ENCODE data around the gene RPP40. TPM values are rescaled to one million over a fixed set of nuclear protein-coding genes. Genes with fewer than 3 reads are reported as not detected.

The RPP40 gene
- polyA plus RNA-seq, 1 donor from 2014 or later: 16.2 TPM

- TF ChIP-seq SMC3 (conservative IDR thresholded peaks at IDR 0.05; ENCODE audit: poor library complexity) (no peak), EZH2 (IDR thresholded peaks at IDR 0.05; ENCODE audit: borderline replicate concordance, insufficient read depth, low read length, poor library complexity, severe bottlenecking) (no peak), EP300 (conservative IDR thresholded peaks at IDR 0.05; ENCODE audit: poor library complexity, severe bottlenecking) (no peak), CTCF (IDR thresholded peaks at IDR 0.05; ENCODE audit: poor library complexity, severe bottlenecking) (no peak)
- no peak overlapping the region for H3K9ac ChIP-seq (ENCODE audit: low read length)
- H3K4me2 ChIP-seq (ENCODE audit: low read length): no peak overlapping the region
- H3K9me3 ChIP-seq (ENCODE audit: low read length): peaks cover 9% of the 10 kb centered on the region
- no peaks in the 10 kb centered on the region for H3F3A ChIP-seq (ENCODE audit: insufficient read depth, low read length, poor library complexity, severe bottlenecking)
- no peaks in the 10 kb centered on the region for H3K79me2 ChIP-seq (replicated peaks; ENCODE audit: insufficient read depth, low read length)
- no peak overlapping the region for H3K4me3 ChIP-seq (ENCODE audit: low read length)
- H3K36me3 ChIP-seq (ENCODE audit: insufficient read depth, low read length): no peaks in the 10 kb centered on the region
- no peak overlapping the region for H3K27ac ChIP-seq (ENCODE audit: low read length)
- H3K27me3 ChIP-seq (ENCODE audit: insufficient read depth, low read depth, low read length): no peaks in the 10 kb centered on the region
- no peak overlapping the region for H2AFZ ChIP-seq (ENCODE audit: low read depth, low read length)
- no peaks in the 10 kb centered on the region for H3K9me2 ChIP-seq (ENCODE audit: insufficient read depth, low read length)
- H4K20me1 ChIP-seq (ENCODE audit: insufficient read depth): no peaks in the 10 kb centered on the region
Measured at GRCh38 chr6:4979426-4979825, 24.4 kb downstream of the RPP40 start.

- Histone ChIP-seq H3K4me3 (ENCODE audit: low read length) (no peak overlapping the region), H3K4me2 (ENCODE audit: low read length) (no peak overlapping the region), H3K79me2 (replicated peaks; ENCODE audit: insufficient read depth, low read length) (no peaks in the 10 kb centered on the region), H4K20me1 (ENCODE audit: insufficient read depth) (no peaks in the 10 kb centered on the region), H3K27ac (ENCODE audit: low read length) (no peak overlapping the region), H3K27me3 (ENCODE audit: insufficient read depth, low read depth, low read length) (no peaks in the 10 kb centered on the region), H3K36me3 (ENCODE audit: insufficient read depth, low read length) (no peaks in the 10 kb centered on the region), H3K9me3 (ENCODE audit: low read length) (peaks cover 9% of the 10 kb centered on the region), H3F3A (ENCODE audit: insufficient read depth, low read length, poor library complexity, severe bottlenecking) (no peaks in the 10 kb centered on the region), H2AFZ (ENCODE audit: low read depth, low read length) (no peak overlapping the region), H3K9me2 (ENCODE audit: insufficient read depth, low read length) (no peaks in the 10 kb centered on the region), H3K9ac (ENCODE audit: low read length) (no peak overlapping the region)
- TF ChIP-seq TAF1 (IDR thresholded peaks at IDR 0.05; ENCODE audit: low read depth) (no peak), EP300 (conservative IDR thresholded peaks at IDR 0.05; ENCODE audit: poor library complexity, severe bottlenecking) (no peak), POLR2AphosphoS5 (IDR thresholded peaks at IDR 0.05) (no peak), REST (IDR thresholded peaks at IDR 0.05; ENCODE audit: borderline replicate concordance) (no peak), EZH2 (IDR thresholded peaks at IDR 0.05; ENCODE audit: borderline replicate concordance, insufficient read depth, low read length, poor library complexity, severe bottlenecking) (no peak), CTCF (IDR thresholded peaks at IDR 0.05; ENCODE audit: poor library complexity, severe bottlenecking) (no peak), MXI1 (conservative IDR thresholded peaks at IDR 0.05; ENCODE audit: poor library complexity, severe bottlenecking) (no peak), SMC3 (conservative IDR thresholded peaks at IDR 0.05; ENCODE audit: poor library complexity) (no peak), RAD21 (conservative IDR thresholded peaks at IDR 0.05) (no peak)
Measured at GRCh38 chr6:4977468-4977867, 26.4 kb downstream of the RPP40 start.
